HFFc6 (cell line): Measurements from ENCODE around the gene CANX. TPM values are rescaled to one million over a fixed set of nuclear protein-coding genes. Genes with fewer than 3 reads are reported as not detected.

ENCODE experiments used
- DNase-seq: peaks from one replicate; pipeline ENCODE4 v3.0.0-alpha.2; 2018
- H3K27ac Mint-ChIP-seq: 2 replicates; pipeline ENCODE4 v1.8.0; 2020; ENCODE audit warnings: mild to moderate bottlenecking, mixed read lengths
- H3K27me3 Mint-ChIP-seq: 2 replicates; pipeline ENCODE4 v1.8.0; 2021; ENCODE audit warnings: mild to moderate bottlenecking, moderate library complexity, mixed read lengths; ENCODE audit not compliant: insufficient read depth
- H3K36me3 Mint-ChIP-seq: 2 replicates; pipeline ENCODE4 v1.8.0; 2021; ENCODE audit warnings: low read depth, mixed read lengths
- H3K4me1 Mint-ChIP-seq: 2 replicates; pipeline ENCODE4 v1.8.0; 2020; ENCODE audit warnings: low read depth, mixed read lengths
- H3K4me3 Mint-ChIP-seq: 2 replicates; pipeline ENCODE4 v1.8.0; 2020; ENCODE audit warnings: mild to moderate bottlenecking, moderate library complexity, mixed read lengths
- H3K9me3 Mint-ChIP-seq: 2 replicates; pipeline ENCODE4 v1.8.0; 2020; ENCODE audit warnings: mild to moderate bottlenecking, mixed read lengths
- total RNA-seq, 6 experiments: library from RNA; stranded (reverse); fragmentation: NEBNext Ultra II Directional; extraction: Animal tissue kit (Norgen Biotek cat#: 25700); gene quantifications; 2 replicates in 1 of 6; 3 replicates in 5 of 6; pipeline ENCODE4 v1.2.3, GENCODE V29; 2021
- TF ChIP-seq, protein P1 (sequence below): fragments of 200-600 bp; sonication (generic); IDR thresholded peaks from 2 replicates; pipeline ENCODE4 v1.5.0; 2021; ENCODE audit warnings: antibody characterized with exemption, mild to moderate bottlenecking

The CANX gene
- total RNA-seq, 6 experiments from 2014 or later = 698 to 777 (median 770) TPM

DNA sequence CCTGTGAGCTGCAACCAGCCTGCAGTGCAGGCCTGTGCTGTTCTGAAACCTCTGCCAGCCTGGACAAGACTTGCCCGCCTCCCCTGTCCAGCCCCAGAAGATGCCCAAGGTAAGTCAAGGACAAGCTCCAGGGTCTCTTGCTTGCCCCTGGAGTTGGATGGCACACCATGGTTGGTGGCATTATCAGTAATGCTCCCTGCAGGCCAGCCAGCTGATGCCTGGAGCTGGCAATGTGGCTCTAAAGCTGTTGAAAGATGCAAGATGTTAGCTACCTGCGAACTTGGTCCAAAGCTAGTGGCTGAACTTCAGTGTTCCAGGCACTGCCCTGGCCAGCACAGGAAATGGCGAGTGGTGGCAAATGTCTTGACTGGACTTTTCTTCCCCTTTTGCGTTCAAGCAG is 81.1 kb downstream of the CANX start:
- H3K27ac Mint-ChIP-seq = no peak overlapping the region
- H3K4me1 Mint-ChIP-seq = no peaks in the 10 kb centered on the region
- no peak for DNase-seq
- TF ChIP-seq, protein P1, sequence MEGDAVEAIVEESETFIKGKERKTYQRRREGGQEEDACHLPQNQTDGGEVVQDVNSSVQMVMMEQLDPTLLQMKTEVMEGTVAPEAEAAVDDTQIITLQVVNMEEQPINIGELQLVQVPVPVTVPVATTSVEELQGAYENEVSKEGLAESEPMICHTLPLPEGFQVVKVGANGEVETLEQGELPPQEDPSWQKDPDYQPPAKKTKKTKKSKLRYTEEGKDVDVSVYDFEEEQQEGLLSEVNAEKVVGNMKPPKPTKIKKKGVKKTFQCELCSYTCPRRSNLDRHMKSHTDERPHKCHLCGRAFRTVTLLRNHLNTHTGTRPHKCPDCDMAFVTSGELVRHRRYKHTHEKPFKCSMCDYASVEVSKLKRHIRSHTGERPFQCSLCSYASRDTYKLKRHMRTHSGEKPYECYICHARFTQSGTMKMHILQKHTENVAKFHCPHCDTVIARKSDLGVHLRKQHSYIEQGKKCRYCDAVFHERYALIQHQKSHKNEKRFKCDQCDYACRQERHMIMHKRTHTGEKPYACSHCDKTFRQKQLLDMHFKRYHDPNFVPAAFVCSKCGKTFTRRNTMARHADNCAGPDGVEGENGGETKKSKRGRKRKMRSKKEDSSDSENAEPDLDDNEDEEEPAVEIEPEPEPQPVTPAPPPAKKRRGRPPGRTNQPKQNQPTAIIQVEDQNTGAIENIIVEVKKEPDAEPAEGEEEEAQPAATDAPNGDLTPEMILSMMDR = no peak
- peaks cover 14% of the 10 kb centered on the region; the same call in 1 of the 2 replicates for H3K36me3 Mint-ChIP-seq
- H3K4me3 Mint-ChIP-seq = no peak overlapping the region
- peaks cover 24% of the 10 kb centered on the region for H3K27me3 Mint-ChIP-seq
- no peaks in the 10 kb centered on the region for H3K9me3 Mint-ChIP-seq

DNA sequence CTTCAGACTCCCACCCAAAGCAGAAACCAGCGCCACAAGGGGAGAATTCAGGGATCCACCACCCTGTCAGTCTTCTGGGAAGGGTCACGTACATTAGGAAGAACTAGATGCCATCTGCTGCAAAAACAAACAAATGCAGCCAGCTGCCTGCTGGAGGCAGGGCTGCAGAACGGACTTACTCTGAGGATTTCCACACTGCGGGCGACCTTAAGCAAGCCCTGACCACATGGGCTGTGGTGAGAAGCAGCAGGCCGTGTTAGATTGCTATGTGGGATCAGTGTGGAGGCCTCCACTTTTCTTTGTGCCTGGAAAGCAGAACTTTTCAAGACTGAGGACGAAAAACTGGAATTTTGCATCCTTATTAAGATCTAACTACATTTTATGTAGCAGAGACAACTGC is 81.6 kb downstream of the CANX start:
- DNase-seq = no peak
- no peaks in the 10 kb centered on the region for H3K4me1 Mint-ChIP-seq
- H3K36me3 Mint-ChIP-seq = peaks cover 14% of the 10 kb centered on the region; the same call in 1 of the 2 replicates
- H3K4me3 Mint-ChIP-seq = no peak overlapping the region
- no peaks in the 10 kb centered on the region for H3K9me3 Mint-ChIP-seq
- H3K27ac Mint-ChIP-seq = no peak overlapping the region
- TF ChIP-seq, protein P1 = no peak
- peaks cover 25% of the 10 kb centered on the region for H3K27me3 Mint-ChIP-seq

Other genes with a start within 250 kb of the CANX start
- gene RUFY1, start 148.4 kb upstream of the CANX start, total RNA-seq = 10 to 100 TPM; 34.3 to 37.2 (median 36.0) TPM
- gene HNRNPH1, start 75.3 kb upstream of the CANX start, total RNA-seq = 100 to 1,000 TPM; 286 to 401 (median 358) TPM
- not detected for gene CBY3, start 17.9 kb upstream of the CANX start, total RNA-seq
- 10 to 100 TPM; 14.9 to 17.7 (median 16.5) TPM for gene MAML1, start 33.9 kb downstream of the CANX start, total RNA-seq
- not detected for gene LTC4S, start 95.0 kb downstream of the CANX start, total RNA-seq
- 100 to 1,000 TPM; 129 to 166 (median 148) TPM for gene MGAT4B, start 107.9 kb downstream of the CANX start, total RNA-seq
- gene SQSTM1, start 121.9 kb downstream of the CANX start, total RNA-seq = 100 to 1,000 TPM; 188 to 282 (median 280) TPM
- gene MRNIP, start 159.8 kb downstream of the CANX start, total RNA-seq = 10 to 100 TPM in 3 of 6 experiments, 1 to 10 TPM in 3; 8.2 to 13.5 (median 9.9) TPM
- 10 to 100 TPM; 64.6 to 90.7 (median 73.4) TPM for gene TBC1D9B, start 208.9 kb downstream of the CANX start, total RNA-seq